Kidney (tissue), 14 donors: ENCODE data around the gene PDE4D. TPM values are rescaled to one million over a fixed set of nuclear protein-coding genes. Genes with fewer than 3 reads are reported as not detected.

ENCODE experiments used
- DNase-seq, 5 donors: peaks; one replicate each; pipeline ENCODE4 v3.0.0-alpha.2; 2013 to 2020
- FAIRE-seq: peaks from 2 replicates; lab custom pipeline; 2012; peaks lifted over from hg19 to GRCh38; lab: Jason Lieb, UNC
- H3K27ac ChIP-seq, 2 donors: one replicate each; pipeline ENCODE4 v1.7.0; 2013; ENCODE audit warnings: low read depth in 2 of 2, low read length in 2 of 2, inconsistent platforms in 1 of 2
- H3K27me3 ChIP-seq: one replicate; pipeline ENCODE4 v1.7.1; 2013; ENCODE audit warnings: low read length, inconsistent platforms; ENCODE audit not compliant: control insufficient read depth, insufficient read depth
- H3K36me3 ChIP-seq, 3 donors: one replicate each; pipeline versions ENCODE4 v1.7.0 to v1.7.1; 2013; ENCODE audit warnings: low read length in 3 of 3, control low read depth in 1 of 3, inconsistent platforms in 1 of 3; ENCODE audit not compliant: insufficient read depth in 3 of 3, control insufficient read depth in 2 of 3
- H3K4me1 ChIP-seq, 3 donors: one replicate each; pipeline versions ENCODE4 v1.7.0 to v1.7.1; 2013; ENCODE audit warnings: low read length in 3 of 3, inconsistent platforms in 1 of 3, low read depth in 1 of 3; ENCODE audit not compliant: control insufficient read depth in 2 of 3, insufficient read depth in 2 of 3
- H3K4me3 ChIP-seq, 3 donors: one replicate each; pipeline versions ENCODE4 v1.7.0 to v1.8.1; 2013; ENCODE audit warnings: low read length in 3 of 3, control low read depth in 1 of 3, inconsistent platforms in 1 of 3
- H3K9ac ChIP-seq, 3 donors: one replicate each; pipeline versions ENCODE4 v1.7.0 to v1.7.1; 2013; ENCODE audit warnings: low read length in 3 of 3, control low read depth in 1 of 3, inconsistent platforms in 1 of 3
- H3K9me3 ChIP-seq, 3 donors: one replicate each; pipeline versions ENCODE4 v1.7.0 to v1.7.1; 2013; ENCODE audit warnings: low read length in 3 of 3, control low read depth in 1 of 3, inconsistent platforms in 1 of 3; ENCODE audit not compliant: control insufficient read depth in 2 of 3, insufficient read depth in 1 of 3
- CTCF ChIP-seq: IDR thresholded peaks from 3 replicates; pipeline ENCODE4 v1.5.1; 2012; ENCODE audit warnings: mild to moderate bottlenecking, moderate library complexity, borderline replicate concordance; ENCODE audit not compliant: insufficient read depth; ENCODE audit errors: extremely low read depth
- intact Hi-C: fragments of 100-400 bp; cut with DNase I; formaldehyde crosslinking; loops from one replicate; pipeline ENCODE4 v1.11.1; 2022
- polyA plus RNA-seq: library from polyadenylated mRNA; stranded (reverse); fragments of 350-450 nt; fragmentation: Illumina TruSeq; extraction: RNeasy Lipid Tissue Mini Kit (QIAGEN cat#74804); gene quantifications from one replicate; pipeline ENCODE4 v1.2.3, GENCODE V29; 2014; ENCODE audit warnings: low read depth, low replicate concordance; ENCODE audit not compliant: insufficient read depth
- total RNA-seq: library from RNA; stranded (reverse); fragmentation: NEBNext Ultra II Directional; extraction: Animal tissue kit (Norgen Biotek cat#: 25700); gene quantifications from one replicate; pipeline ENCODE4 v1.2.1, GENCODE V29; 2021
- donor health status: control.
- donor health status: control.
- donor health status: control.
- donor health status: control.
- donor health status: control.
- donor health status: DM: yes; HTN: yes; CAD: no.
- donor health status: Normal renal cell carcinoma (clear cell type).

Gene PDE4D
- total and polyA plus RNA-seq, 2 donors from 2014 or later, result 9.2 to 78.9 TPM

- Histone ChIP-seq H3K4me3 (no peak overlapping the region), H3K27ac (no peak overlapping the region), H3K4me1 (no peaks in the 10 kb centered on the region), H3K27me3 (no peaks in the 10 kb centered on the region), H3K36me3 (peaks cover 4 to 36% (median 20%) of the 10 kb centered on the region in 3 donors), H3K9me3 (no peaks in the 10 kb centered on the region), H3K9ac (no peak overlapping the region)
- intact Hi-C loops, result no loop called here
- FAIRE-seq (no peak), DNase-seq (no peak)
- no peak for TF ChIP-seq CTCF
Observed at GRCh38 chr5:58974083-58974482, 919.4 kb downstream of the PDE4D start.

- no peaks in the 10 kb centered on the region for H3K27me3 ChIP-seq
- FAIRE-seq (no peak), DNase-seq (no peak)
- no peak overlapping the region for H3K27ac ChIP-seq
- H3K4me1 ChIP-seq, result no peaks in the 10 kb centered on the region
- no peak overlapping the region for H3K4me3 ChIP-seq
- H3K36me3 ChIP-seq, result peaks cover 4 to 35% (median 20%) of the 10 kb centered on the region in 3 donors
- intact Hi-C loops, result no loop called here
- TF ChIP-seq CTCF, result no peak
- no peak overlapping the region for H3K9ac ChIP-seq
- H3K9me3 ChIP-seq, result no peaks in the 10 kb centered on the region
Observed at GRCh38 chr5:58972301-58972700, 921.2 kb downstream of the PDE4D start.

- intact Hi-C loops, result no loop called here
Observed at GRCh38 chr5:58970766-58971165, 922.8 kb downstream of the PDE4D start.

More at GRCh38 chr5:58970766-58971165, 922.8 kb downstream of the PDE4D start:
- no peak for FAIRE-seq
- no peak overlapping the region for H3K9ac ChIP-seq
- H3K27ac ChIP-seq, result no peak overlapping the region
- TF ChIP-seq CTCF, result no peak
- no peak overlapping the region for H3K4me3 ChIP-seq
- H3K27me3 ChIP-seq, result no peaks in the 10 kb centered on the region
- H3K36me3 ChIP-seq, result peaks cover 4 to 19% (median 16%) of the 10 kb centered on the region in 3 donors
- no peak for DNase-seq
- H3K4me1 ChIP-seq, result no peaks in the 10 kb centered on the region
- no peaks in the 10 kb centered on the region for H3K9me3 ChIP-seq
